Panc1 (cell line): Measurements from ENCODE around the gene HABP4. TPM values are rescaled to one million over a fixed set of nuclear protein-coding genes. Genes with fewer than 3 reads are reported as not detected.

Experiments used
- ATAC-seq: fragments of 200-7000 bp; cut with Tn5 transposase; 2 replicates; pipeline ENCODE4 v1.9.1; 2020; ENCODE audit warnings: mild to moderate bottlenecking, moderate library complexity
- BruUV-seq: library from RNA; stranded (reverse); fragments of 400-500 nt; replicated peaks from 2 replicates; lab custom pipeline; 2021; lab: Mats Ljungman, UMichigan
- CTCF ChIA-PET: fragments of 300-600 bp; sonication (Branson Sonifier 250); formaldehyde crosslinking; loops from one replicate; lab custom pipeline; 2022; ENCODE audit warnings: antibody characterized with exemption; lab: Charles Lee
- POLR2A ChIA-PET: fragments of 300-600 bp; sonication (Branson Sonifier 250); formaldehyde crosslinking; loops from one replicate; lab custom pipeline; 2022; ENCODE audit warnings: antibody characterized with exemption; lab: Charles Lee
- DNase-seq: peaks from one replicate; pipeline ENCODE4 v3.0.0-alpha.2; 2010; ENCODE audit warnings: low read depth, low spot score
- H3K27ac ChIP-seq: 2 replicates; pipeline ENCODE4 v1.5.1; 2011; ENCODE audit warnings: mild to moderate bottlenecking, low read length, inconsistent platforms
- H3K27me3 ChIP-seq: fragments of 200-500 bp; sonication (Bioruptor generic); 2 replicates; pipeline ENCODE4 v1.6.0; 2014; ENCODE audit warnings: low read length, inconsistent platforms; ENCODE audit not compliant: control insufficient read depth, insufficient read depth
- H3K36me3 ChIP-seq: fragments of 200-500 bp; sonication (Bioruptor generic); 2 replicates; pipeline ENCODE4 v1.5.1; 2014; ENCODE audit warnings: inconsistent platforms, mild to moderate bottlenecking, low read length, moderate library complexity; ENCODE audit not compliant: control insufficient read depth, insufficient read depth
- H3K4me1 ChIP-seq: 2 replicates; pipeline ENCODE4 v1.5.1; 2011; ENCODE audit warnings: inconsistent platforms, mild to moderate bottlenecking, low read length, moderate library complexity; ENCODE audit not compliant: control insufficient read depth, insufficient read depth
- H3K4me3 ChIP-seq, 2 experiments: 2 replicates each; pipeline ENCODE4 v1.5.1; 2011 to 2012; ENCODE audit warnings: low read depth in 2 of 2, low read length in 2 of 2, mild to moderate bottlenecking in 2 of 2, inconsistent platforms in 1 of 2, moderate library complexity in 1 of 2
- H3K9me3 ChIP-seq: fragments of 200-500 bp; sonication (Bioruptor generic); 2 replicates; pipeline ENCODE4 v1.5.1; 2014; ENCODE audit warnings: low read depth, mild to moderate bottlenecking, inconsistent platforms, low read length, moderate library complexity; ENCODE audit not compliant: control insufficient read depth, insufficient read depth
- POLR2AphosphoS5 ChIP-seq: IDR thresholded peaks from 2 replicates; pipeline ENCODE4 v1.6.1; 2012; ENCODE audit warnings: mild to moderate bottlenecking, low read depth, low read length, moderate library complexity
- SIN3A ChIP-seq: IDR thresholded peaks from 2 replicates; pipeline ENCODE4 v1.6.1; 2012; ENCODE audit warnings: low read depth, mild to moderate bottlenecking, low read length, moderate library complexity, borderline replicate concordance; ENCODE audit not compliant: insufficient read depth
- TCF7L2 ChIP-seq: IDR thresholded peaks from 2 replicates; pipeline ENCODE4 v1.6.1; 2011; ENCODE audit warnings: mild to moderate bottlenecking, low read depth, low read length, inconsistent platforms
- in situ Hi-C: cut with HindIII; loops from 2 replicates; pipeline ENCODE4 v1.10.0; 2016; ENCODE audit warnings: low sequenced_read_pairs, low pct_unique_long_range_greater_than_20kb
- intact Hi-C: fragments of 100-400 bp; cut with micrococcal nuclease; formaldehyde crosslinking; loops from one replicate; pipeline ENCODE4 v1.10.0; 2022; ENCODE audit not compliant: unreplicated experiment
- total RNA-seq: library from RNA; stranded (reverse); gene quantifications from one replicate; pipeline ENCODE4 v1.2.1, GENCODE V29; 2021; ENCODE audit not compliant: unreplicated experiment
- TF ChIP-seq, protein P1 (sequence below), 2 experiments: IDR thresholded peaks; 2 replicates each; pipeline ENCODE4 v1.6.1; 2011 to 2012; ENCODE audit warnings: low read depth in 2 of 2, control low read depth in 1 of 2, low read length in 1 of 2, mild to moderate bottlenecking in 1 of 2, moderate library complexity in 1 of 2; ENCODE audit not compliant: insufficient read depth in 1 of 2
- TF ChIP-seq, protein P2 (sequence below): fragments of 450-650 bp; IDR thresholded peaks from 2 replicates; pipeline ENCODE4 v1.5.1; 2017; ENCODE audit warnings: mild to moderate bottlenecking

HABP4 gene
- total RNA-seq, 1 experiment from 2014 or later, result 32.3 TPM

DNA sequence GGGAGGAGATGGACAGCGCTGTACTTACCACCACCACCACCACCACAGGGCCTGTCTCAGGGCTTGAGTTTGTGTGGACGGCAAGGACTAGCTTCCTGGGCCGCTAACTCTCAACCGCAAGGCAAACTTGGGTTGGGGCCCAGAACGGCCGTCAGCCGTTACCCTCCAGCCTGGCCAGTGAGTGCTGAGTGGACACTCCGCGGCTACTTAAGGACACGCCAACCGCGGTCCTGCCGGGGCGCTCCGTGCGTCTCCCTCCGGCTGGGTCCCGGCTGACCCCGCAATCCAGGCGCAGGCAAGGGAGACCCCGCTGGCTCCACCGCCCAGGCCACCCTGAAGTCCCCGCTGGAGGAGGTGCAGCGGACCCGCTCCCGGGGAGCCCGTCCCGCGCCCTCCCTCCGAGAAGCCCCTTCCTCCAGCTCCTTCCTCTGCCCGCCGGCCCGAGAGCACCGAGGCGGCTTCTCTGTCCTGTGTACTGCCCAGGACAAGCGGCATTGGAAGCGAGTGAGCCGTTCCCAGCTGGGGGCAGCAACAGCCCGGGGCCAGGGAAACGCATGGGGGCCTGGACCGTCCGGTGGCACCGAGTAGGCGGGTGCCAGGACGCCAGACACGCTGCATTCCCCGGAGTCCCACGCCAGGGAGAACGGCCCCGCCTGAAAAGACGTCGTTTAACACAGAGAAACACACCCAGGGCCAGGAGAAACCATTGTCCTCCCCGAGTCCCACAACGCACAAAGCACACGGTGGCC is 46.6 kb downstream of the HABP4 start:
- intact Hi-C loops, result no loop called here
- DNase-seq, result no peak
- Histone ChIP-seq H3K4me1 (no peaks in the 10 kb centered on the region), H3K4me3 (no peak overlapping the region), H3K9me3 (no peaks in the 10 kb centered on the region), H3K27me3 (no peaks in the 10 kb centered on the region), H3K36me3 (no peaks in the 10 kb centered on the region), H3K27ac (no peak overlapping the region)
- TF ChIP-seq, protein P1, sequence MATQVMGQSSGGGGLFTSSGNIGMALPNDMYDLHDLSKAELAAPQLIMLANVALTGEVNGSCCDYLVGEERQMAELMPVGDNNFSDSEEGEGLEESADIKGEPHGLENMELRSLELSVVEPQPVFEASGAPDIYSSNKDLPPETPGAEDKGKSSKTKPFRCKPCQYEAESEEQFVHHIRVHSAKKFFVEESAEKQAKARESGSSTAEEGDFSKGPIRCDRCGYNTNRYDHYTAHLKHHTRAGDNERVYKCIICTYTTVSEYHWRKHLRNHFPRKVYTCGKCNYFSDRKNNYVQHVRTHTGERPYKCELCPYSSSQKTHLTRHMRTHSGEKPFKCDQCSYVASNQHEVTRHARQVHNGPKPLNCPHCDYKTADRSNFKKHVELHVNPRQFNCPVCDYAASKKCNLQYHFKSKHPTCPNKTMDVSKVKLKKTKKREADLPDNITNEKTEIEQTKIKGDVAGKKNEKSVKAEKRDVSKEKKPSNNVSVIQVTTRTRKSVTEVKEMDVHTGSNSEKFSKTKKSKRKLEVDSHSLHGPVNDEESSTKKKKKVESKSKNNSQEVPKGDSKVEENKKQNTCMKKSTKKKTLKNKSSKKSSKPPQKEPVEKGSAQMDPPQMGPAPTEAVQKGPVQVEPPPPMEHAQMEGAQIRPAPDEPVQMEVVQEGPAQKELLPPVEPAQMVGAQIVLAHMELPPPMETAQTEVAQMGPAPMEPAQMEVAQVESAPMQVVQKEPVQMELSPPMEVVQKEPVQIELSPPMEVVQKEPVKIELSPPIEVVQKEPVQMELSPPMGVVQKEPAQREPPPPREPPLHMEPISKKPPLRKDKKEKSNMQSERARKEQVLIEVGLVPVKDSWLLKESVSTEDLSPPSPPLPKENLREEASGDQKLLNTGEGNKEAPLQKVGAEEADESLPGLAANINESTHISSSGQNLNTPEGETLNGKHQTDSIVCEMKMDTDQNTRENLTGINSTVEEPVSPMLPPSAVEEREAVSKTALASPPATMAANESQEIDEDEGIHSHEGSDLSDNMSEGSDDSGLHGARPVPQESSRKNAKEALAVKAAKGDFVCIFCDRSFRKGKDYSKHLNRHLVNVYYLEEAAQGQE (IDR thresholded peaks at IDR 0.05; ENCODE audit: insufficient read depth in 1 of 2, low read depth in 2 of 2, low read length in 1 of 2), result no peak
- TF ChIP-seq TCF7L2 (no peak), SIN3A (no peak), POLR2AphosphoS5 (no peak)
- POLR2A ChIA-PET, result no interaction called here
- CTCF ChIA-PET, result no interaction called here
- in situ Hi-C loops, result no loop called here
- no peak for ATAC-seq
- BruUV-seq, result no TSS peak

DNA sequence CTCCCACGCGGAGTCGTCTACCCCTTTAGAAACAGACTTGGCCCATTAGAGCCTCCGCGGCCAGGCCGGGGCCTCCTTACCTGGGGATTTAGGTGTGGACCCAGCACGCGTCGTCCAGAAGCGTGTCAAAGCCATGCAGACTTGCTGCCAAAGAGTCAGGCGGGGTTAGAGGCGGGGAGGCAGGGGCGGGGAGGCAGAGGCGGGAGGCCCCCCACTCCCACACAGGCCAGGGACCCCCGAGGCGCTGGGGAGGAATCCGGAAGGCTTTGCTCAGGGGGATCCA is 47.1 kb downstream of the HABP4 start:
- ChIA-PET POLR2A (no interaction called here), CTCF (no interaction called here)
- no peak for ATAC-seq
- in situ Hi-C loops (no loop called here), intact Hi-C loops (no loop called here)
- Histone ChIP-seq H3K4me3 (no peak overlapping the region), H3K4me1 (no peaks in the 10 kb centered on the region), H3K27me3 (no peaks in the 10 kb centered on the region), H3K9me3 (no peaks in the 10 kb centered on the region), H3K27ac (no peak overlapping the region), H3K36me3 (no peaks in the 10 kb centered on the region)
- DNase-seq, result no peak
- TF ChIP-seq, protein P1 (IDR thresholded peaks at IDR 0.05; ENCODE audit: insufficient read depth in 1 of 2, low read depth in 2 of 2, low read length in 1 of 2), result no peak
- no peak for TF ChIP-seq SIN3A
- TF ChIP-seq, protein P2, sequence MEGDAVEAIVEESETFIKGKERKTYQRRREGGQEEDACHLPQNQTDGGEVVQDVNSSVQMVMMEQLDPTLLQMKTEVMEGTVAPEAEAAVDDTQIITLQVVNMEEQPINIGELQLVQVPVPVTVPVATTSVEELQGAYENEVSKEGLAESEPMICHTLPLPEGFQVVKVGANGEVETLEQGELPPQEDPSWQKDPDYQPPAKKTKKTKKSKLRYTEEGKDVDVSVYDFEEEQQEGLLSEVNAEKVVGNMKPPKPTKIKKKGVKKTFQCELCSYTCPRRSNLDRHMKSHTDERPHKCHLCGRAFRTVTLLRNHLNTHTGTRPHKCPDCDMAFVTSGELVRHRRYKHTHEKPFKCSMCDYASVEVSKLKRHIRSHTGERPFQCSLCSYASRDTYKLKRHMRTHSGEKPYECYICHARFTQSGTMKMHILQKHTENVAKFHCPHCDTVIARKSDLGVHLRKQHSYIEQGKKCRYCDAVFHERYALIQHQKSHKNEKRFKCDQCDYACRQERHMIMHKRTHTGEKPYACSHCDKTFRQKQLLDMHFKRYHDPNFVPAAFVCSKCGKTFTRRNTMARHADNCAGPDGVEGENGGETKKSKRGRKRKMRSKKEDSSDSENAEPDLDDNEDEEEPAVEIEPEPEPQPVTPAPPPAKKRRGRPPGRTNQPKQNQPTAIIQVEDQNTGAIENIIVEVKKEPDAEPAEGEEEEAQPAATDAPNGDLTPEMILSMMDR, result no peak
- no peak for TF ChIP-seq POLR2AphosphoS5
- TF ChIP-seq TCF7L2, result no peak
- no TSS peak for BruUV-seq
